GM23338 (cell line): Measurements from ENCODE around the gene KCNMB2. TPM values are rescaled to one million over a fixed set of nuclear protein-coding genes. Genes with fewer than 3 reads are reported as not detected.

ENCODE experiments used
- ATAC-seq: fragments of 200-7000 bp; cut with Tn5 transposase; 3 replicates; pipeline ENCODE4 v1.9.1; 2020
- DNase-seq: peaks from one replicate; pipeline ENCODE4 v3.0.0-alpha.2; 2015; ENCODE audit warnings: low spot score
- H2AFZ ChIP-seq: fragments of 200-600 bp; sonication (generic); 2 replicates; pipeline ENCODE4 v1.8.0; 2016; ENCODE audit warnings: antibody characterized with exemption, mild to moderate bottlenecking, moderate library complexity
- H3F3A ChIP-seq: fragments of 200-600 bp; sonication (generic); replicated peaks from 2 replicates; pipeline ENCODE4 v1.8.0; 2017; ENCODE audit warnings: antibody characterized with exemption, mixed run types, low read depth
- H3K27ac ChIP-seq: fragments of 200-600 bp; sonication (generic); 2 replicates; pipeline ENCODE4 v1.6.1; 2016; ENCODE audit warnings: low read depth
- H3K27me3 ChIP-seq: fragments of 200-600 bp; sonication (generic); 2 replicates; pipeline ENCODE4 v1.8.0; 2016; ENCODE audit warnings: mild to moderate bottlenecking, mixed run types, moderate library complexity; ENCODE audit not compliant: insufficient read depth
- H3K36me3 ChIP-seq: fragments of 200-600 bp; sonication (generic); 2 replicates; pipeline ENCODE4 v1.8.0; 2016; ENCODE audit warnings: mild to moderate bottlenecking; ENCODE audit not compliant: insufficient read depth
- H3K4me1 ChIP-seq: fragments of 200-600 bp; sonication (generic); 2 replicates; pipeline ENCODE4 v1.8.0; 2016; ENCODE audit warnings: mild to moderate bottlenecking, moderate library complexity; ENCODE audit not compliant: insufficient read depth
- H3K4me2 ChIP-seq: fragments of 200-600 bp; sonication (generic); 2 replicates; pipeline ENCODE4 v1.7.1; 2017; ENCODE audit warnings: mixed run types
- H3K4me3 ChIP-seq: fragments of 200-600 bp; sonication (generic); 2 replicates; pipeline ENCODE4 v1.6.1; 2016; ENCODE audit warnings: mixed run types
- H3K79me2 ChIP-seq: fragments of 200-600 bp; sonication (generic); replicated peaks from 2 replicates; pipeline ENCODE4 v1.8.0; 2017; ENCODE audit warnings: mild to moderate bottlenecking; ENCODE audit not compliant: insufficient read depth
- H3K9me2 ChIP-seq: fragments of 200-600 bp; sonication (generic); 2 replicates; pipeline ENCODE4 v1.8.0; 2017; ENCODE audit not compliant: insufficient read depth
- H4K20me1 ChIP-seq: fragments of 200-600 bp; sonication (generic); replicated peaks from 2 replicates; pipeline ENCODE4 v1.8.0; 2017; ENCODE audit warnings: mild to moderate bottlenecking; ENCODE audit not compliant: insufficient read depth
- H3K27ac Mint-ChIP-seq: 2 replicates; pipeline ENCODE4 v1.8.0; 2020; ENCODE audit warnings: inconsistent platforms, mild to moderate bottlenecking, moderate library complexity, mixed read lengths
- H3K27me3 Mint-ChIP-seq: 3 replicates; pipeline ENCODE4 v1.8.0; 2022; ENCODE audit warnings: low read depth, mild to moderate bottlenecking, moderate library complexity, mixed read lengths, inconsistent platforms; ENCODE audit not compliant: insufficient read depth, poor library complexity
- H3K36me3 Mint-ChIP-seq: 3 replicates; pipeline ENCODE4 v1.8.0; 2021; ENCODE audit warnings: low read depth, mild to moderate bottlenecking, inconsistent platforms, moderate library complexity, mixed read lengths
- H3K4me1 Mint-ChIP-seq: 3 replicates; pipeline ENCODE4 v1.8.0; 2020; ENCODE audit warnings: mild to moderate bottlenecking, inconsistent platforms, mixed read lengths
- H3K4me3 Mint-ChIP-seq: 3 replicates; pipeline ENCODE4 v1.8.0; 2021; ENCODE audit warnings: moderate library complexity, mild to moderate bottlenecking, inconsistent platforms, mixed read lengths
- H3K9me3 Mint-ChIP-seq: 3 replicates; pipeline ENCODE4 v1.8.0; 2020; ENCODE audit warnings: moderate library complexity, mild to moderate bottlenecking, inconsistent platforms, mixed read lengths
- CREB1 ChIP-seq: fragments of 250-450 bp; sonication (Bioruptor Pico); IDR thresholded peaks from 2 replicates; pipeline ENCODE4 v1.5.0; 2020; ENCODE audit warnings: low read depth, mild to moderate bottlenecking, moderate library complexity
- CTCF ChIP-seq, 2 experiments: fragments of 200-600 bp in 1 of 2; sonication (generic) in 1 of 2; conservative IDR thresholded peaks; 2 replicates each; pipeline versions ENCODE4 v1.5.1 to v1.6.1; 2016 to 2017; ENCODE audit warnings: antibody characterized with exemption in 2 of 2, low read depth in 2 of 2, mild to moderate bottlenecking in 2 of 2, moderate library complexity in 1 of 2
- ETS1 ChIP-seq: IDR thresholded peaks from 2 replicates; pipeline ENCODE4 v1.6.1; 2016; ENCODE audit warnings: antibody characterized with exemption
- EZH2 ChIP-seq: fragments of 200-600 bp; sonication (generic); IDR thresholded peaks from one replicate; pipeline ENCODE4 v1.8.0; 2017; ENCODE audit warnings: antibody characterized with exemption, mild to moderate bottlenecking, low read depth; ENCODE audit not compliant: unreplicated experiment
- EZH2phosphoT487 ChIP-seq: fragments of 200-600 bp; sonication (generic); IDR thresholded peaks from one replicate; pipeline ENCODE4 v1.8.1; 2018; ENCODE audit warnings: antibody characterized with exemption; ENCODE audit not compliant: unreplicated experiment
- JUNB ChIP-seq: IDR thresholded peaks from one replicate; pipeline ENCODE4 v1.6.1; 2016; ENCODE audit warnings: antibody characterized with exemption; ENCODE audit not compliant: unreplicated experiment
- NANOG ChIP-seq: IDR thresholded peaks from 2 replicates; pipeline ENCODE4 v1.6.1; 2016; ENCODE audit warnings: antibody characterized with exemption, borderline replicate concordance
- POLR2AphosphoS5 ChIP-seq: IDR thresholded peaks from 2 replicates; pipeline ENCODE4 v1.6.1; 2016; ENCODE audit warnings: antibody characterized with exemption, low read depth
- REST ChIP-seq: IDR thresholded peaks from one replicate; pipeline ENCODE4 v1.6.1; 2018; ENCODE audit warnings: antibody characterized with exemption; ENCODE audit not compliant: unreplicated experiment
- STAT1 ChIP-seq: IDR thresholded peaks from one replicate; pipeline ENCODE4 v1.6.1; 2016; ENCODE audit warnings: antibody characterized with exemption; ENCODE audit not compliant: unreplicated experiment
- ZNF114 ChIP-seq: fragments of 250-450 bp; sonication (Bioruptor Pico); IDR thresholded peaks from 2 replicates; pipeline ENCODE4 v1.5.0; 2020; ENCODE audit warnings: mild to moderate bottlenecking, moderate library complexity
- ZNF331 ChIP-seq: fragments of 250-450 bp; sonication (Bioruptor Pico); IDR thresholded peaks from 2 replicates; pipeline ENCODE4 v1.5.0; 2020; ENCODE audit warnings: low read depth, mild to moderate bottlenecking, moderate library complexity
- polyA plus RNA-seq: library from polyadenylated mRNA; unstranded; fragments of >200 nt; fragmentation: Nextera tagmentation; extraction: Ambion mirVana; gene quantifications from 2 replicates; pipeline ENCODE4 v1.2.1, GENCODE V29; 2016
- total RNA-seq: library from RNA; depleted of rRNA; stranded (reverse); fragments of >200 nt; shearing (Covaris generic); gene quantifications from 2 replicates; pipeline ENCODE4 v1.2.3, GENCODE V29; 2014

KCNMB2 gene
- total and polyA plus RNA-seq, 2 experiments from 2014 or later: 0.53 TPM; not detected in 1

GRCh38 chr3:178517665-178518334, 18.4 kb upstream of the KCNMB2 start (continued):
- TF ChIP-seq REST (no peak), JUNB (no peak), STAT1 (no peak), EZH2 (no peak)

GRCh38 chr3:178518660-178519396, 17.4 kb upstream of the KCNMB2 start:
- H3K4me3 ChIP-seq: no peak overlapping the region
- TF ChIP-seq POLR2AphosphoS5 (no peak), NANOG (no peak), EZH2 (no peak), ZNF331 (CRISPR knock-in tag) (no peak)
- H3K79me2 ChIP-seq: no peaks in the 10 kb centered on the region
- H3K4me1 Mint-ChIP-seq: no peaks in the 10 kb centered on the region
- H3F3A ChIP-seq: no peaks in the 10 kb centered on the region
- H3K27ac ChIP-seq: no peak overlapping the region
- no peak overlapping the region for H3K4me3 Mint-ChIP-seq
- no peaks in the 10 kb centered on the region for H3K9me2 ChIP-seq
- H3K27ac Mint-ChIP-seq: no peak overlapping the region
- H3K36me3 ChIP-seq: no peaks in the 10 kb centered on the region
- DNase-seq (no peak), ATAC-seq (no peak)
- H3K9me3 Mint-ChIP-seq: no peaks in the 10 kb centered on the region
- no peaks in the 10 kb centered on the region for H3K36me3 Mint-ChIP-seq
- H2AFZ ChIP-seq: no peak overlapping the region
- no peaks in the 10 kb centered on the region for H4K20me1 ChIP-seq
- no peaks in the 10 kb centered on the region for H3K4me1 ChIP-seq
- no peaks in the 10 kb centered on the region for H3K27me3 ChIP-seq
- no peaks in the 10 kb centered on the region for H3K27me3 Mint-ChIP-seq
- no peak overlapping the region for H3K4me2 ChIP-seq

- DNase-seq (no peak), ATAC-seq (no peak)
- Histone ChIP-seq H2AFZ (no peak overlapping the region), H3K9me2 (no peaks in the 10 kb centered on the region), H3K79me2 (no peaks in the 10 kb centered on the region), H3K27me3 (no peaks in the 10 kb centered on the region), H3K4me2 (no peak overlapping the region), H3K27ac (no peak overlapping the region), H3K4me1 (no peaks in the 10 kb centered on the region), H4K20me1 (no peaks in the 10 kb centered on the region), H3K4me3 (no peak overlapping the region), H3K36me3 (no peaks in the 10 kb centered on the region), H3F3A (no peaks in the 10 kb centered on the region)
- Mint-ChIP-seq H3K36me3 (no peaks in the 10 kb centered on the region), H3K27ac (no peak overlapping the region), H3K27me3 (no peaks in the 10 kb centered on the region), H3K9me3 (no peaks in the 10 kb centered on the region), H3K4me3 (no peak overlapping the region), H3K4me1 (no peaks in the 10 kb centered on the region)
- TF ChIP-seq EZH2phosphoT487: no peak
- no peak for TF ChIP-seq ZNF331 (CRISPR knock-in tag)
- TF ChIP-seq ETS1: no peak
- no peak for TF ChIP-seq ZNF114
- TF ChIP-seq NANOG: no peak
- no peak for TF ChIP-seq CREB1
- no peak for TF ChIP-seq STAT1
- no peak for TF ChIP-seq POLR2AphosphoS5
- TF ChIP-seq EZH2: no peak
- TF ChIP-seq CTCF (conservative IDR thresholded peaks at IDR 0.05; ENCODE audit: low read depth in 2 of 2): no peak
These were observed 16.5 kb upstream of the KCNMB2 start for GRCh38 chr3:178519701-178520100.
